Stimulated activated memory B cell treated with anti-CD40 and anti-IgM and Interleukin-4, amounts not matched to agents 10 μg/mL and 1 μg/mL and 100 μg/mL, for 72 hours (primary cell): ENCODE data around the gene MMRN2.
"Not testable (repeated sequence)": the region's sequence is repeated elsewhere in the genome, so short reads cannot be mapped to it uniquely, and the experiment has no call there.

Experiments used
- ATAC-seq: fragments of 150-1000 bp; cut with Tn5 transposase; 2 replicates; pipeline ENCODE4 v1.10.0; 2021
- H3K27ac Mint-ChIP-seq: one replicate; pipeline ENCODE4 v1.8.0; 2022; ENCODE audit warnings: mild to moderate bottlenecking, mixed read lengths
- H3K27me3 Mint-ChIP-seq: one replicate; pipeline ENCODE4 v1.8.0; 2022; ENCODE audit warnings: mixed read lengths
- H3K36me3 Mint-ChIP-seq: one replicate; pipeline ENCODE4 v1.8.0; 2022; ENCODE audit warnings: mixed read lengths
- H3K4me1 Mint-ChIP-seq: one replicate; pipeline ENCODE4 v1.8.0; 2022; ENCODE audit warnings: mixed read lengths
- H3K4me3 Mint-ChIP-seq: one replicate; pipeline ENCODE4 v1.8.0; 2022; ENCODE audit warnings: mild to moderate bottlenecking, moderate library complexity, mixed read lengths
- H3K9me3 Mint-ChIP-seq: one replicate; pipeline ENCODE4 v1.8.0; 2022; ENCODE audit warnings: mixed read lengths

MMRN2 gene

DNA sequence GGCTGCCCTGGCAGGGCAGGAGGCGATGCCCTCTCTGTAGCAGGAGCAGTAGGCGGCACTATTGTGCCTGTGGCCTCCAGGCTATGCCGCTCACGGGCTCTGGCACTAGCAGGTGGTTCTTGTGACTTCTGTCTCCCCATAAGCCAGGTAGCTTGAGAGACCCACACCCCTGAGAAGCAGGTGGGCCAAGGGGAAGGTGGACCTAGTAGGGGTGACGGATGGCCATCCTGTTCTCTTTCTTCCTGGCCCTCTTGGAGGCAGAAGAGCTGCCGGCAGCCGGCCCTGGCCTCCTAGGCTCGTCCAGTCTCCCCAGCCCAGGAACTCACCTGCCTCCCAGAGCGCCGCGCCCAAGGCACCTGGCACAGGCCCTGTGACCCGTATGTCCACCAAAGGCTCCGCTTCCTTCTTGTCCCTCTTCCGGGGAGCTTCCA lies 15.4 kb downstream of the MMRN2 start:
- Mint-ChIP-seq H3K4me3 (no peak overlapping the region), H3K27ac (no peak overlapping the region), H3K36me3 (no peaks in the 10 kb centered on the region), H3K9me3 (no peaks in the 10 kb centered on the region), H3K4me1 (no peaks in the 10 kb centered on the region), H3K27me3 (peaks cover 9% of the 10 kb centered on the region)
- ATAC-seq, result no peak

DNA sequence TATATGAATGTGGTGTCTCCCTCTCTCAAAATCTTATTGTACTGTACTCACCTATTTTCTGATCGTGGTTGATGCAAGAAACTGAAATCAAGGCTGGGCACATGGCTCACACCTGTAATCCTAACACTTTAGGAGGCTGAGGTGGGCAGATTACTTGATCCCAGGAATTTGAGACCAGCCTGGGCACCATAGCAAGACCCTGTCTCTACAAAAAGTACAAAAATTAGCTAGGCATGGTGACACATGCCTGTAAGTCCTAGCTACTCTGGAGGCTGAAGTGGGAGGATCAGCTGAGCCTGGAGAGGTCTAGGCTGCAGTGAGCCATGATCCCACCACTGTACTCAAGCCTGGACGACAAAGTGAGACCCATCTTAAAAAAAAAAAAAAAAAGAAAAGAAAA lies 16.0 kb downstream of the MMRN2 start:
- peaks cover 3% of the 10 kb centered on the region for H3K27me3 Mint-ChIP-seq
- H3K36me3 Mint-ChIP-seq, result no peaks in the 10 kb centered on the region
- no peak for ATAC-seq
- H3K4me1 Mint-ChIP-seq, result peaks cover under 1% of the 10 kb centered on the region
- no peaks in the 10 kb centered on the region for H3K9me3 Mint-ChIP-seq
- H3K4me3 Mint-ChIP-seq, result no peak overlapping the region
- no peak overlapping the region for H3K27ac Mint-ChIP-seq

DNA sequence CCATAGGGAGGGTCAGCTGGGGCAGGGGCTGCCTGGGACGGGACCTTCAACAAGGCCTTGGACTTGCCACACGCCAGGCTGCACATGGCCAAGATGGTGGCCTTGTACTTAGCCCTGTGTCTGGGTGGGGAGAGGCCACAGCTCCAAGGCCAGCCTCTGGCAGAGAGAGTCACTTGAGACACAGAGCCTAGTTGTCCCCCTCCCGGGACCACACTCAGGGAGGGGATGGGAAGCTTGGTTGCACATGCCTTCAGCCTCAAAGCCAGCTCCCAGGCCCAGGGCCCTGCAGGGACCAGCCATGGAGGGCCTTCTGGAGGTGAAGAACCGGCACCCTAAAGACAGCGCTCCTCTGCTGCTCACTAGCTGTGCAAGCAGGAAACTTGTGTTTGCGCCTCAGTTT lies 16.7 kb downstream of the MMRN2 start:
- H3K4me3 Mint-ChIP-seq, result no peak overlapping the region
- no peak overlapping the region for H3K27ac Mint-ChIP-seq
- no peaks in the 10 kb centered on the region for H3K27me3 Mint-ChIP-seq
- no peak for ATAC-seq
- H3K4me1 Mint-ChIP-seq, result peaks cover 7% of the 10 kb centered on the region
- no peaks in the 10 kb centered on the region for H3K9me3 Mint-ChIP-seq
- H3K36me3 Mint-ChIP-seq, result no peaks in the 10 kb centered on the region

DNA sequence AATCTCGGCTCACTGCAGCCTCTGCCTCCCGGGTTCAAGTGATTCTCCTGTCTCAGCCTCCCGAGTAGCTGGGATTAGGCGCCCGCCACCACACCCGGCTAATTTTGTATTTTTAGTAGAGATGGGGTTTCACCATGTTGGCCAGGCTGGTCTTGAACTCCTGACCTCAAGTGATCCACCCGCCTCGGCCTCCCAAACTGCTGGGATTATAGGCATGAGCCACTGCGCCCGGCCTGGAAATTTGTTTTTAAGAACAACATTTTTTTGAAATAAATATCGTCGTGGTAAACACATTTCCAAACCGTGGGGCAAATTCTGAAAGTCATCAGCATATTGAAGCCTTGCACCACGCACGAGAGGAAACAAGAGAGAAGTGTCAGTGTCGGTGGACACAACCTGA lies 17.3 kb downstream of the MMRN2 start:
- not testable (repeated sequence) for ATAC-seq, H3K9me3 Mint-ChIP-seq, H3K4me3 Mint-ChIP-seq, H3K4me1 Mint-ChIP-seq, H3K27me3 Mint-ChIP-seq, H3K36me3 Mint-ChIP-seq
- peak overlapping the region; percentile 44 for H3K27ac Mint-ChIP-seq

DNA sequence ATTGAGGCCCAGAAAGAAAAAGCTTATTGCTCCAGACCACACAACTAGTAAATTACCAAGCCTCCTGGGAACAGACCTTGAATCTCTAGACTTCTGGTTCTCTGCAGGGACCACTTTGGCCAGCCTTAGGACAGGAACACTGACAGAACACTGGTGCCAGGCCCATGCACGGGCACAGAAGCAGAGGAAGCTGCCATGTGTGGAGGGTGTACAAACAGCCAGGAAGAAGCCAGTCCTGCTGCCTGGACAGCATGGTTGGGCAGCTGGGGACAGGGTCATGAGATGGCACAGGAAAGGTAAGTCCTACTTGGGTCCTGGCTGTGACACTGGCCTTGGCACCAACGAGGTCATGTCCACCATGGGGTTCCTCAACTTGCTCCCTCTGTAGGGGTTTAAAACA lies 19.2 kb downstream of the MMRN2 start:
- no peaks in the 10 kb centered on the region for H3K27me3 Mint-ChIP-seq
- no peaks in the 10 kb centered on the region for H3K9me3 Mint-ChIP-seq
- peaks cover 7% of the 10 kb centered on the region for H3K4me1 Mint-ChIP-seq
- no peaks in the 10 kb centered on the region for H3K36me3 Mint-ChIP-seq
- no peak overlapping the region for H3K4me3 Mint-ChIP-seq
- no peak for ATAC-seq
- H3K27ac Mint-ChIP-seq, result no peak overlapping the region

DNA sequence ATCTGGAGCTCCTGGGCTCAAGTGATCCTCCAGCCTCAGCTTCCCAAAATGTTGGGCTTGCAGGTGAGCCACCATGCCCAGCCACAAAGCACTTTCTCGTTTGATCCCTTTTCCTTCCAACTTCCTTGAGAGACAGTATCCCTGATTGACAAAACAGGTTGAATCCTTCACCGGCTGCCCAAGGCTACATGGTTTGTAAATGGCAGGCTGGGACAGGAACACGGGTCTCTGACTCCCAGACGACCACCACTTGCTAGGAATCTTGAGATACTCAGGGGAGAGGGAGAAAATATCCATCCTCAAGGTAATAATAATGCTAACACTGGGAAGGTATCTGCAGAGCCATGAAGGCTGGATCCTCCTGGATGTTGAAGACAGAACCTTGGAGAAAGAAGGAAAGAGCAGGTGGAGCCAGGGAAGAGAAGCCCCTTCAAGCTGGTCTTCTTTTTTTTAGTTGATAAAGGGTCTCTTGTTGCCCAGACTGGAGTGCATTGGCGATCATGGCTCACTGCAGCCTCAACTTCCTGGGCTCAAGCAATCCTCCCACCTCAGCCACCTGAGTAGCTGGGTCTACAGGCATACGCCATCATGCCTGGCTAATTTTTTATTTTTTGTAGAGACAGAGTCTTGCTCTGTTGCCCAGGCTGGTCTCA lies 19.8 kb downstream of the MMRN2 start:
- no peaks in the 10 kb centered on the region for H3K9me3 Mint-ChIP-seq
- H3K4me1 Mint-ChIP-seq, result peaks cover 7% of the 10 kb centered on the region
- no peak for ATAC-seq
- H3K4me3 Mint-ChIP-seq, result no peak overlapping the region
- H3K27me3 Mint-ChIP-seq, result no peaks in the 10 kb centered on the region
- H3K36me3 Mint-ChIP-seq, result no peaks in the 10 kb centered on the region
- H3K27ac Mint-ChIP-seq, result no peak overlapping the region

DNA sequence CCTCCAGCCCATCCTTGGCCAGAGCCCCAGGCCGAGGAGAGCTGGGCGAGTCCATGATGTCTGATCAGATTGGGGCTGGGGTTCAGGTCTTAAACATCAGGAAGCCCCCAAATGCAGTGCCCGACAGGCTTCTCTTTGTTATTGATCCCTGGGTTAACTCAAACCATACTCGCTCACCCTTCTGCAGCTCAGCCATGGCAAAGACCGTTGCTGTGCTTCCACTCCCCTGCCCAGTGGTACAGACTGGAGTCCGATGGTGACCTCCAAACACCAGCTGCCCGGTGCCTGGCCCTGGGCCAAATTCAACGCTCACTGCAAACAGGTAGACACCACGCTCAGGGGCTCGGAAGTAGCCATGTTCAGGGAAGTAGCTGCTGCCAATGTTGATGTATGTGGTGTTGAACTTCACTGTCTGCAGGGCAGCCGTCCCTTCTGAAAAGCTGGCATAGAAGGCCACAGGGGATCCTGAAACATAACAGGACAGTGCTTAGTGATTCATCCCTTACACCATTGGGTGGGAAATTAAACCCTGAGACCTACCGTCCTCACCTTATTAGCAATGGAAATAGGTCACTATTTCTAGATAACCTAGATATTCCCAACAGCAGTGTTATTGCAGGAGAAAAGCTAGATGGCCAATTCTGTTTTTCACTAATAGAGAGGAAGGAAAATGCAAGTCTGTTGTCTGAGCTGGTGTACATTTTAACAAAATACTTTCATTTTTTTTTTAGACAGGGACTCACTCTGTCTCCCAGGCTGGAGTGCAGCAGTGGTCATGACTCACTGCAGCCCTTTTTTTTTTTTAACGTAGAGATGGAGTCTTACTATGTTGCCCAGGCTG lies 20.5 kb downstream of the MMRN2 start:
- ATAC-seq, result no peak
- no peak overlapping the region for H3K27ac Mint-ChIP-seq
- no peak overlapping the region for H3K4me3 Mint-ChIP-seq
- no peaks in the 10 kb centered on the region for H3K9me3 Mint-ChIP-seq
- no peaks in the 10 kb centered on the region for H3K36me3 Mint-ChIP-seq
- H3K4me1 Mint-ChIP-seq, result peaks cover 7% of the 10 kb centered on the region
- no peaks in the 10 kb centered on the region for H3K27me3 Mint-ChIP-seq

DNA sequence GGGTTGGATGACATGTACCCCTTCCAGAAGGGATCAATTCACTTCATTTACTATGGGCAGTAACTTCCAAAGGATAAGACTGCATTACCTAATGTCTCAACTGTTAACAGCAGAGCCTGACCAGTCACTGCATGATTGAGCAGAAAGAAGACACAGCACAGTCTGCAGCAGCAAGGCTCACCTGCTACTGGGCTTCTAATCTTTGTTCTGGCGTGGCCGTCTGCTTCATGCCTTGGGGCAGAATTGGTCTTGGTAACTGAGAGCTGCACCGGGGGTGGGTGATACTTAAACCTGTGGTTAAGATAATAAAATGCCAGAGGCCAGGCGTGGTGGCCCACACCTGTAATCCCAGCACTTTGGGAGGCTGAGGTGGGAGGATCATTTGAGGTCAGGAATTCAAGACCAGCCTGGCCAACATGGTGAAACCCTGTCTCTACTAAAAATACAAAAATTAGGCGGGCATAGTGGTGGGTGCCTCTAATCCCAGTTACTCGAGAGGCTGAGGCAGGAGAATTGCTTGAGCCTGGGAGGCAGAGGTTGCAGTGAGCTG lies 23.2 kb downstream of the MMRN2 start:
- H3K9me3 Mint-ChIP-seq, H3K4me3 Mint-ChIP-seq, H3K4me1 Mint-ChIP-seq, H3K36me3 Mint-ChIP-seq, H3K27me3 Mint-ChIP-seq, H3K27ac Mint-ChIP-seq, ATAC-seq: not testable (repeated sequence)

DNA sequence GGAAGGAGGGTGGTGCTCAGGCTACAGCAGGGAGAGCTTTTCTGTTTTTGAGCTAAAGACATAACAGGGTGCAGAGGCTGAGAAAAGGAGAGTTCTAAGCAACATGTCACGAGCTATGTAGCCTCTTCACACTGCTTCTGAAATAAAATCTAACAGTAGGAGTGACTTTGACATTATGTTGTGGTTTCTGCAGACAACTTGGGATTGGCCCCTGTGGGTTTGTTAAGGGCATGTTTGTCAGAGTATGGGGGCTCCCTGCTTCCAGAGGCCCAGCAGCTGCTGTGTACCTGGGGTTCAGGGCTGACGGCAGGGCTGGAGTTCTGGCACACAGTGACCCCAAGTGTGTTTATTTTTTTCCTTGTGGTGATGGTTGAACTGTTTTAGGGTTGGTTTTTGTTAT lies 24.7 kb downstream of the MMRN2 start:
- H3K27ac Mint-ChIP-seq, result no peak overlapping the region
- no peak for ATAC-seq
- H3K36me3 Mint-ChIP-seq, result peaks cover 10% of the 10 kb centered on the region

DNA sequence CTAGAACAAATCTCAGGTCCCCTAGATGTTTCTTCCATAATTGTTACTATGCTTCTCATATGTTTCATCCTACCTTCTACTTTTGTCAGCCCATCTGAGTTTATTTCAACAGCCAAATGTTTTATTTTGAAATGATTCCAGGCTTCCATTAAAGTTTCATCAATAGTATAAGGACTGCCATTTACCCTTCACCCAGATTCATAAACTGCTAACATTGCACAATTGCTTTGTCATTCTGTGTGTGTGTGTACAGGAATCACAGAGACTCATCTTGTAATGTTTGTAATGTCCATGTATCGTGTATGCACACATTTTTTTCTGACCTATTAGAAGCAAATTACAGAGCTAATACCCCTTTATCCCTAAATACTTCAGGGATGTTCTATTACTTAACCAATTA lies 25.5 kb downstream of the MMRN2 start:
- Mint-ChIP-seq H3K4me1 (peaks cover 7% of the 10 kb centered on the region), H3K9me3 (no peaks in the 10 kb centered on the region), H3K27me3 (no peaks in the 10 kb centered on the region), H3K4me3 (no peak overlapping the region), H3K27ac (no peak overlapping the region), H3K36me3 (peaks cover 10% of the 10 kb centered on the region)
- ATAC-seq, result no peak

More for the DNA sequence above, 24.7 kb downstream of the MMRN2 start:
- no peak overlapping the region for H3K4me3 Mint-ChIP-seq
- H3K9me3 Mint-ChIP-seq, result no peaks in the 10 kb centered on the region
- no peaks in the 10 kb centered on the region for H3K27me3 Mint-ChIP-seq
- H3K4me1 Mint-ChIP-seq, result peaks cover 7% of the 10 kb centered on the region

DNA sequence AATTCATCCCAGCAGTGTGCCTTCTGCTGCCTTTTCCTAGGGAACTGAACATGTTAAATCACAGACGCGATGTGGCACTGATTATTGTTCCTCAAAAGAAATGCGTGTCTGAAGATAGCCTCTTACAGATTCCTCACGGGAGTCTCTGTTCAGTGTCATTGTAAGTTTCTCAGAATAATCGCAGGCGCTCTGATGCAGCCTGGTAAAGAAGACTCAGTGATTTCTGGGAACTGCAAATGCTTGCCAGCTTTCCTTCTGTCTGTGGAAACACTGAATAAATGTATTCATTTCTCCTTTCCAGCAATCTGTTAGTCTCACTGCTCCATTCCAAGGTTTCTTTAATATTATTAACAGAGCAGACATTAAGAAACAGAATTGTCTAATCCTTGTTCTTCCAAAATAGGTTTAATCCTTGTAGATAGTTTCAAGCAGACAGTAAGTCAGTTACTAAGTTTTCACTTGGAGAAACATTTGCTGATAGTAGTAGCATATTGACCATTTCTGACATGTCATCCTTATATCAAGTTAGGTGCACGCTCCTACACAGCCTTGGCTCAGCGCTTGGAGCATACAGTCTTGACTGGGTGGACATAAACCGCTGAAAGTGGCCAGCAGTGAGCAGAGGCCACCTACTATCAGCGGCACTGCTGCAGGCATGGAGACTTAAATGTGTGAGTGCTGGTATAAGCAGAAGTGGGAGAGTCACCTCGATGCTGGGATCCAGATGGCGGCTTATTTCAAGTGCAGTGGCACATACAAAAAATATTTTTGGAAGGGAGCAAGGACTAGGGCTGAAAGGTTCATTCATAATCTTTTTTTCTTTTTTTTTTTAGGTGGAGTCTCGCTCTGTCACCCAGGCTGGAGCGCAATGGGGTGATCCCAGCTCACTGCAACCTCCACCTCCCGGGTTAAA lies 27.7 kb downstream of the MMRN2 start:
- Mint-ChIP-seq H3K27me3 (no peaks in the 10 kb centered on the region), H3K36me3 (peaks cover 10% of the 10 kb centered on the region), H3K4me3 (no peak overlapping the region), H3K9me3 (no peaks in the 10 kb centered on the region), H3K27ac (no peak overlapping the region), H3K4me1 (no peaks in the 10 kb centered on the region)
- ATAC-seq, result no peak

DNA sequence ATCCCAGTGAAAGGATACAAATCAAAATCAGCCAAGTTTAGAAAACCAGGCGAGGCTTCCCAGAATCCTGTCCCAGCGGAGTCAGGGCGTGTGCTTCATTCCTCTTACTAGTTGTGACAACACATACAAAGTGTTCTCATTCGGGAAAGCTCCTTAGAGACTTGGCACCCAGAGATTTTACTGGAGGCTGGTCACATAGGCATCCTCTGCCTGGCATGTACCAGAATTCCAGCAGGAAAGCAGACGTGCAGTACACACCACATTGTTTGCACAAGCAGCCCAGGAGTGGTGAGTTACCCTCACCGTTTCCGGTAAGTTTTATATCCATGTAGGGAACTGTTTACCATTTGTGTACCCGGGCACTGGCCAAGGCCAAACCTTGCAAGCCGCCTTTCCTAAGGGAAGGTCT lies 34.9 kb downstream of the MMRN2 start:
- Mint-ChIP-seq H3K27me3 (no peaks in the 10 kb centered on the region), H3K36me3 (peaks cover 31% of the 10 kb centered on the region), H3K9me3 (no peaks in the 10 kb centered on the region), H3K4me3 (no peak overlapping the region), H3K4me1 (no peaks in the 10 kb centered on the region), H3K27ac (no peak overlapping the region)
- no peak for ATAC-seq

DNA sequence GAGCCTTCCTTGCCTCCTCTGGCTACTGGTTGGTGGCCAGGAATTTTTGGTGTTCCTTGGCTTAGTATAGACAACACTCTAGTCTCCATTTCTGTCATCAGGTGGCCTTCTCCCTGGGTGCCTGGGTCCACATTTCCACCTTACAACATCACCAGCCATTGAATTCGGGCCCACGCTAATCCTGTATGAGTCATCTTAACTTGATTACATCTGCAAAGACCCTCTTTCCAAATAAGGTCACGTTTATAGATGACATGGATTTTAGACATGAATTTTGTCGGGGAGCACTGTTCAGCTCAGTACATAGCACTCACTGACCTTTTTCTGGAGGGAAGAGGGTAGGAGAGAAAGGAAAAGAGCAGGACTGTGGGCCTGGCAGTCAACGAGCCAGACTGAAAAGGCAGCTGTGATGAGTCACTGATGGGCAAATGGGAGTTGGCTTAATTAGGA lies 39.4 kb downstream of the MMRN2 start:
- Mint-ChIP-seq H3K4me1 (no peaks in the 10 kb centered on the region), H3K27ac (no peak overlapping the region), H3K27me3 (no peaks in the 10 kb centered on the region), H3K9me3 (no peaks in the 10 kb centered on the region), H3K4me3 (no peak overlapping the region), H3K36me3 (peaks cover 46% of the 10 kb centered on the region)
- ATAC-seq, result no peak

DNA sequence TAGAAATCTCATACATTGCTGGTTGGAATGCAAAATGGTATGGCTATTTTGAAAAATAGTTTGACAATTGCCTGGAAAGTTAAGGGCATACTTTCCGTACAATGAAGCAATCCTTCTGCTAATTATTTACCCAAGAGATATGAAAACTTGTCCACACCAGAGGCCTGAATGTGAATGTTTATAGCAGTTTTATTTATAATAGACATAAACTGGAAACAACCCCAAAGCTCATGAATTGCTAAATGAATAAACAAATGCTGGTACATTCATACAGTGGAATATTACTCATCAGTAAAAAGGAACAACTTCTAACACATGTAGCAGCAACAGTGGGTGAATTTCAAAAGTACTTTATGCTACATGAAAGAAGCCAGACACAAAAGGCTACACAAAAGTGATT lies 42.7 kb downstream of the MMRN2 start:
- H3K4me1 Mint-ChIP-seq, result no peaks in the 10 kb centered on the region
- H3K9me3 Mint-ChIP-seq, result no peaks in the 10 kb centered on the region
- no peaks in the 10 kb centered on the region for H3K27me3 Mint-ChIP-seq
- peaks cover 41% of the 10 kb centered on the region for H3K36me3 Mint-ChIP-seq
- ATAC-seq, result no peak
- no peak overlapping the region for H3K27ac Mint-ChIP-seq
- no peak overlapping the region for H3K4me3 Mint-ChIP-seq

DNA sequence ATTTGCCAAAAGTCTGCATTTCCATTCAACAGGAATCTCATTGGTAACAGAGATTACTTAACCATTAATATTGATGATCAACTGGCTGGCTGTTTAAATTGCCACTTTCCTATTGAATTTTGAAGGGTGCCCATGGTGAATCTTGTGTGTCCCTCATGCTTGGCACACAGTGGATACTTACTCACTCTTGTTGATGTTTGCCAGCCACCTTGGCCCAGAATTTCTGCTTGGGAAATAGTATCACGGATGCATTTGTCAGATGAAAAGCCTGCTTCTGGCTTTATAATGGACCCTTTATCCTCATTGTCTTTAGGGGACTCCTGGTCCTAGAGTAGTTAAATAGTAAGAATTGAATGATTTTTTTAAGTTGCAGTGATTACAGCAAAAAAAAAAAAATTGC lies 52.0 kb downstream of the MMRN2 start:
- no peak overlapping the region for H3K4me3 Mint-ChIP-seq
- H3K4me1 Mint-ChIP-seq, result no peaks in the 10 kb centered on the region
- H3K9me3 Mint-ChIP-seq, result peaks cover 5% of the 10 kb centered on the region
- no peak overlapping the region for H3K27ac Mint-ChIP-seq
- H3K36me3 Mint-ChIP-seq, result peaks cover 52% of the 10 kb centered on the region
- no peak for ATAC-seq
- H3K27me3 Mint-ChIP-seq, result no peaks in the 10 kb centered on the region
